Measurements from ENCODE around the gene TMED6.

The TMED6 gene

GRCh38 chr16:69350536-69351133, 951 bp downstream of the TMED6 start:
- no peak for DNase-seq

DNA sequence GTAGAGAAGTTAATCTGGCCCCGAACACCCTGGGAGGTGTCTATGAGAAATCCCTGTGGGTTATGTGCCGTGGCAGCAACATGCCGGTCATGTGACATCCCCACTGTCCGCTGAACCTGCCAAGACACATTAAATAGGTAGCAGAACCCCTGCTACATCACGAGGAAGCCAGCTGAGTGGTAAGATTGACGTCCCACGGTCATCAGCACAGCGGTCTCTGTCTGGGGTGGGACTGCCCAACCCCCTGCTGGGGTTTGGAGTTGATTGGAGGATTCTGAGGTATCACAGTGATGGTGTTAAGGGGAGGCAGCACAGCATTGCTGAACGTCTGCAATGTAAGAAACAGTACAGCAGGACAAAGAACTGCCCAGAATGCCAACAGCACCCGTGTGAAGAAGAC, 2.0 kb downstream of the TMED6 start:
- DNase-seq: no peak

- no peak for DNase-seq
Measured at GRCh38 chr16:69348222-69348621, 3.4 kb downstream of the TMED6 start.

DNA sequence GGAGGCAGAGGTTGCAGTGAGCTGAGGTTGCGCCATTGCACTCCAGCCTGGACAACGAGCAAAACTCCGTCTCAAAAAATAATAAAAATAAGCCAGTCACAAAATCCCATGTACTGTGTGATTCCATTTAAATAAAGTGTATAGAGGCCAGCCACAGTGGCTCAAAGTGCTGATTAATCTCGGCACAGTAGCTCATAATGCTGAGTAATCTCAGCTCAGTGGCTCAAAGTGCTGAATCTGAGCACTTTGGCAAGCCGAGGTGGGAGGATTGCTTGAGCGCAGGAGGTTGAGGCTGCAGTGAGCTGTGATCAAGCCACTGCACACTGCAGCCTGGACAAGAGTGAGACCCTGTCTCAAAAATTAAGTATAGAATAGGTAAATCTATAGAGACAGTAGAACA, 4.9 kb downstream of the TMED6 start:
- no peak for DNase-seq

- no peak for DNase-seq
Measured at GRCh38 chr16:69345923-69346322, 5.7 kb downstream of the TMED6 start.

- no peak for DNase-seq
Measured at GRCh38 chr16:69344171-69344570, 7.4 kb downstream of the TMED6 start.

GRCh38 chr16:69340095-69340644, 11.4 kb downstream of the TMED6 start:
- no peak for DNase-seq

DNA sequence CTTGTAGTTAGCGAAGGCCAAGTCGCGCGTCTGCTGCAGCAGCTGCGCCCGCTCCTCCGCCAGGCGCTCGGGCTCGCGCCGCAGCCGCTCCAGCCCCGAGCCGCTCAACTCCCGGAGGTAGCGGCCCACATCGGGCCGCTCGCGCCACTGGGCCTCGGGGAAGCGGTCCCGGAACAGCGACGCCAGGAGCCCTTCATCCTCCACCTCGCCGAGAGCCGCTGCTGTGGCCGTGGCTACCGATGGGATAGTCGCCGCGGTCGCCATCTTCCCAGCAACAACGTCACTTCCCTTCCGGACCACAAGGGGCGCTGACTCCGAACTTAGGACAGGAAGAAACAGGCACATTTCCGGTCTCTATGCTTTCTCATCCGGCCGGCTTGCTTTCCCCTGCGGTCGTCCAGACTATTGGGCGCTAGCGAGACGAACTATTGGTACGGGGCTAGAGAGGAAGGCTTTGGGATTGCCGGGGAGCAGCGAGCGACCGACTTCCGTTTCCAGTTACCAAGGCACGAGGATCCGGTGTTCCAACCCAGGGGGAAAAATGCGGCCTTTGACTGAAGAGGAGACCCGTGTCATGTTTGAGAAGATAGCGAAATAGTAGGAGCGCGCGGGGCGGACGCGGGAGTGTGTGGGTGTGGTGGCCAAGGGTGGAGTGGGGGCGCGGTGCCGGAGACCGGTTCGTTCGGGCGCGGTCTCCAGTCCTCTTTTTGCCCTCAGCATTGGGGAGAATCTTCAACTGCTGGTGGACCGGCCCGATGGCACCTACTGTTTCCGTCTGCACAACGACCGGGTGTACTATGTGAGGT, 12.1 kb downstream of the TMED6 start, which contains the start of the genes COG8 and NIP7:
Gene COG8, minus strand, starts transcription at position 276 of the 806 bp plus-strand sequence. Its CDS starts 12 bp downstream, at position 264.
Gene NIP7, plus strand, starts transcription at position 484 of the 806 bp plus-strand sequence. Its CDS starts 58 bp downstream, at position 542.
- DNase-seq: peak; percentile 95

GRCh38 chr16:69338557-69339288, 12.9 kb downstream of the TMED6 start:
- DNase-seq: no peak

- DNase-seq: no peak
Measured at GRCh38 chr16:69334696-69335095, 16.9 kb downstream of the TMED6 start.

DNA sequence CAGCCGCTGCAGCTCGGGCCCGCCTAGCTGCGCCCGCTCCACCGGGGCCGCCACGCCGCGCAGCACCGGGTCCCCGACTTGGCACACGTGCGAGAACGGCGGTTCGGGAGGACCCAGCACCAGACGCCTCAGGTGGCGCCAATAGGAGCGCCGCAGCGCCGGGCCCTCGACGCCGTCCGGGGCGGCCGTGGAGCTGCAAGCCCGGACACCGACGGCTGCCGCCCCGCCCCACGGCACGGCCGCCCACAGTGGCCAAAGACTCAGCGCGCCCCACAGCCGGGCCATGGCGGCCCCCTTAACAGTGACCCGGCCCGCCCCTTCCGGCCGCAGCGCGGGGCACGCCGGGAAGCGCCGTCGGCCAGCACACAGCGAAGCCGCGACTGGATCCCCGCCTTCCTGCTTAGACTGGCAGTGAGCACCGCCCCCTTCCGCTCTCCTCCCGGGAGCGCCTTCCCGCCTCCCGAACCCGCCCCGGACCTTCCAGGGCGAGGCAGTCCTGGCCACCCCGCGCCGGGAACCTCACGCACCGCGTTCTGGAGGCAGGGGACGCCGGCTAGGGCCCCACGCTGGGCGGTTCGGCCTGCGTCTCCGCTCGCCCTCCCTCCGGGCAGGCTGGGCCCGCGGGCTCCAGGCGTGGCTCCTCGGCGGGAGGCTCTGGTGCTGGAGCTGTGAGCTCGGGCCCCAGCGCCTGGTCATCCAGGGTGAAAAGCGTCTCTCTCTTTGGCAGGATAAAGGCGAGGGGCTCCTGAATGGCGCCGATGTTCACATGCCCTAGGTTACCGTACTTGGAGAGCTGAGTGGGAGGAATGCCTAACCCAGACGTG, 21.1 kb downstream of the TMED6 start, which contains the start of gene PDF:
Gene PDF, minus strand, starts transcription at position 303 of the 824 bp plus-strand sequence. Its CDS starts 18 bp downstream, at position 285.
- peak; percentile 83 for DNase-seq

DNA sequence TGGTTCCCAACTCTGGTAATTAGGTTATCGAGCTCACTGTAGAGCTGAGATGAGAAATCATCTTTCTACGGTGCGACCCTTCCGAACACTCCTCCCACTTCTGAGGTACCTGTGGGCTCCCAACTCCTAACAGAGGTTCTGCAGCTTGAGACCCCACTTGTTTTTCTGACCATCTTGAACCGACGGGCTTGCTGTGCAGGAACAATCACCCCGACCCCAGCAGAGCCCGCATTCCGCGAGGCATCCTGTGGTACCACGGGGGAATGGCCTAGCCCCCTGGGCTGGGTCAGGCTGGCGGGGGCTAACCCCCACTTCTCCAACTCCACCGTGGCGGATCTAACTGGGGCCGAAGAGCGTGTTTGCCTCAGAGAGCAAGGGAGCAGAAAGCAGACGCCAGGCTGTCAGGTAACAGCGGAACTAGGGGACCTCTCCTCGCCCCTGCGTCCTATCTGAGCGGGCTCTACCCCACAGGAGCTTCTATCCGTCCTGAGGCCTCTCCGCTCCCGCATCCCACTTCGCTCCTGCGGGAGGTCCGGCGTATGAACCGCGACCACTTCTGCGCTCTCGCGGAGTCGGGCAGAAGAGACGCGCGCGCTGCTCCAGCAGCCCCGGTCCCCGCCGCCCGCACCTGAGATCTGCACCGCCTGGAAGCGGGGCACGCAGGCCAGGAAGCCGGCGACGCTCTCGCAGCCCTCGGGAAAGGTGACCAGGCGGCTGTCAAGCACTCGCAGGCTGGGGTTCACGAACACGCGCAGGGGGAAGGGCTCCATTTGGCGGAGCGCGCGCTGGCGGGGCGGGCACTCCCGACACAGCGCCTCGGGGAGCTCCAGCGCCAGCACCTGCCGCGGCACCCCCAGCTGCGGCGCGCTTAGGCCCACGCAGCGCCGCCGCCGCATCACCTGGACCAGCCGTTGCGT, 22.0 kb downstream of the TMED6 start:
- DNase-seq: no peak

DNA sequence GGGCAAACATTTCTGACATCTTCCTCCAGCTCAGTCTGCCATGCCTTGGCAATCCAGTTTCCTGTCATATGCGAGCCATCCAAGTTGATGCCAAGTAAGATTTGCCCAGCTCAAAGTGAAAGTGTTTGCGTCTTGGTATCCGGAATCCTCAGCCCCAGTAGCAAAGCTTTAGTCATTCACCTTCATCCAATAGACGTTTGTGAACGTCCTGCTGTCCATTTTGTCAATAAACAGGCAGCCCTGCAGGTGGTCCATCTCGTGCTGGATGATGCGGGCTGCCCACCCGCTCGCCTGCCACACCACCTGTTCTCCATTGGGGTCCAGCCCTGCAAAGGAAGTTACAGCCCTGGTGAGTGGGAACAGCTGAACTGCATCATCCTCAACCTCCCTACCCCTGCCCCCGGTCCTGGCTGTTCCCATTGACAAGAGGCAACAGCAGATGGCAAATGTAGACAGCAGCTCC, 22.7 kb downstream of the TMED6 start:
- no peak for DNase-seq

- DNase-seq: no peak
Measured at GRCh38 chr16:69327585-69328310, 23.8 kb downstream of the TMED6 start.

- no peak for DNase-seq
Measured at GRCh38 chr16:69326172-69326873, 25.3 kb downstream of the TMED6 start.

- no peak for DNase-seq
Measured at GRCh38 chr16:69325784-69326171, 25.8 kb downstream of the TMED6 start.

DNA sequence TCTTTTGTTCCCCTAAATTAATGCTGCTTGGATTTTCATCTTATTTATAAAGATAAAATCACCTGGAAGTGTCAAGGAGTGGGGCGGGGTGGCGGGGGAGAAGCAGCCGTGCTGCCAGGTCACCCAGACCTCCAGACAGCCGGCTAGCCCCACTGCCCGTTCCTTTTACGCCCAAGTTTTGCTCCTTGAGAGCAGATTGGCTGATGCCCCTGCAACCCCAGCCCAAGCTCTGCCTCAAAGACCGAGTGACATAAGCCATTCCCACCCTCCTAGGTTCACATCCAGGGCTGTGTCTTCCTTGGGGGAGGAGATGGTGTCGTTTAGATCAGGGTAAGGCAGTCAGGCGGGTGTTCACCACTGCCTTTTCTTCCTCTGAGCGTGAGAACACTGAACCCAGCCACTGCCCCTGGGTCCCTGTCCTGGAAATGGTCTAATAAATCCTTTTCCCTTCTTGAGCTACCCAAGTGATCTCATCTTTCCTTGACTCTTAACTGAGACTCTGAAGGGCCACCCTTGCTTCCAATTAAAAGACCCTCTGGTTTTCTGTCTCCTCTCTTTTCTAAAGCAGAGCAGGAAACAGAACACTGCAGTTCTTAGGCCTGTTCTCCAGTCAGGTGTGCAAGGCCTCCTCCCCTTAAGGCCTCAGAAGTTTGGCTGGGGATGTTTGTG, 26.9 kb downstream of the TMED6 start:
- DNase-seq: no peak

DNA sequence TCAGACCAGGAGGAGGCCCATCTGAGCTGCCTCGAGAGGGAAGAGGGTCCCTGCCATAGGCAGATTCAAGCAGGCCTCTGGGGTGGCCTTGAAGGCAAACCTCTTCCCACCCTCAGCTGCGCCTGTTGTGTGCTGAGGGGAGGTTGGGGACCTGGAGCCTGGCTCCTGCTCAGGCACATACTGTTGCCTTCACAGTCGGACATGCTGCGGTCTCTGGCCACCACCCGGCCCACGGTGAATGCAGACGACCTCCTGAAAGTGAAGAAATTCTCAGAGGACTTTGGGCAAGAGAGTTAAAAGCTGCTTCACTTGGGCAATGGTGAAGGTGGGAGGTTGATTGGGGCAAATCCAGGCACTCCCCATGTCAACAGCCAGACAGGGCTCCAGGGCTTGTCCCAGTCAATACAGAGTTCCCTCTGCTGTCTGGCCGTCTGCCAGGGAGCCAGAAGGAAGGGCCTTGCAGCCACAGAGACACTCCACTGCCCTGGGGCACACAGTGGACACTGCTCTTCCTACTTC, 27.5 kb downstream of the TMED6 start:
- DNase-seq: no peak

DNA sequence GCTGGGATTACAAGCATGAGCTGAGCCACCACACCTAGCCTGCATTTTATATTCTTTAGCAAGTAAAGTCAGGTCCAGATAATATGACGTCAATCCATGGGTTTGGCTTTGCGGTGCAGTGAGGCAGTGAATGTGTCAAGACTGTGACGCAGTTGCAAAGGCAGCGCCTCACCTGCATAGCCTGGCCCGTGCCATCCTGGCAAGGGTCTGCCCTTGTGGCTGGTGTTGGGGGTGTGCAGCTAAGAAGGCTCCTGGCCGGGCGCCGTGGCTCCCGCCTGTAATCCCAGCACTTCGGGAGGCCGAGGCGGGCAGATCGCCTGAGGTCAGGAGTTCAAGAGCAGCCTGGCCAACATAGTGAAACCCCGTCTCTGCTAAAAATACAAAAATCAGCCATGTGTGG, 28.2 kb downstream of the TMED6 start:
- DNase-seq: no peak
